Kidney tubule cell (primary cell): ENCODE measurements around the gene THADA.
"Not testable (repeated sequence)": the region's sequence is repeated elsewhere in the genome, so short reads cannot be mapped to it uniquely, and the experiment has no call there.

Experiments used
- DNase-seq: peaks from one replicate; pipeline ENCODE4 v3.0.0-alpha.2; 2018; ENCODE audit warnings: low spot score

The THADA gene, protein sequence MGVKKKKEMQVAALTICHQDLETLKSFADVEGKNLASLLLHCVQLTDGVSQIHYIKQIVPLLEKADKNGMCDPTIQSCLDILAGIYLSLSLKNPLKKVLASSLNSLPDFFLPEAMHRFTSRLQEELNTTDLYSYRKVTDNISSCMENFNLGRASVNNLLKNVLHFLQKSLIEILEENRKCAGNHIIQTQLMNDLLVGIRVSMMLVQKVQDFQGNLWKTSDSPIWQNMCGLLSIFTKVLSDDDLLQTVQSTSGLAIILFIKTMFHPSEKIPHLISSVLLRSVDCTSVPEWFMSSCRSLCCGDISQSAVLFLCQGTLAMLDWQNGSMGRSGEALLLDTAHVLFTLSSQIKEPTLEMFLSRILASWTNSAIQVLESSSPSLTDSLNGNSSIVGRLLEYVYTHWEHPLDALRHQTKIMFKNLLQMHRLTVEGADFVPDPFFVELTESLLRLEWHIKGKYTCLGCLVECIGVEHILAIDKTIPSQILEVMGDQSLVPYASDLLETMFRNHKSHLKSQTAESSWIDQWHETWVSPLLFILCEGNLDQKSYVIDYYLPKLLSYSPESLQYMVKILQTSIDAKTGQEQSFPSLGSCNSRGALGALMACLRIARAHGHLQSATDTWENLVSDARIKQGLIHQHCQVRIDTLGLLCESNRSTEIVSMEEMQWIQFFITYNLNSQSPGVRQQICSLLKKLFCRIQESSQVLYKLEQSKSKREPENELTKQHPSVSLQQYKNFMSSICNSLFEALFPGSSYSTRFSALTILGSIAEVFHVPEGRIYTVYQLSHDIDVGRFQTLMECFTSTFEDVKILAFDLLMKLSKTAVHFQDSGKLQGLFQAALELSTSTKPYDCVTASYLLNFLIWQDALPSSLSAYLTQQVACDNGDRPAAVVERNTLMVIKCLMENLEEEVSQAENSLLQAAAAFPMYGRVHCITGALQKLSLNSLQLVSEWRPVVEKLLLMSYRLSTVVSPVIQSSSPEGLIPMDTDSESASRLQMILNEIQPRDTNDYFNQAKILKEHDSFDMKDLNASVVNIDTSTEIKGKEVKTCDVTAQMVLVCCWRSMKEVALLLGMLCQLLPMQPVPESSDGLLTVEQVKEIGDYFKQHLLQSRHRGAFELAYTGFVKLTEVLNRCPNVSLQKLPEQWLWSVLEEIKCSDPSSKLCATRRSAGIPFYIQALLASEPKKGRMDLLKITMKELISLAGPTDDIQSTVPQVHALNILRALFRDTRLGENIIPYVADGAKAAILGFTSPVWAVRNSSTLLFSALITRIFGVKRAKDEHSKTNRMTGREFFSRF (N-terminal part only)

DNA sequence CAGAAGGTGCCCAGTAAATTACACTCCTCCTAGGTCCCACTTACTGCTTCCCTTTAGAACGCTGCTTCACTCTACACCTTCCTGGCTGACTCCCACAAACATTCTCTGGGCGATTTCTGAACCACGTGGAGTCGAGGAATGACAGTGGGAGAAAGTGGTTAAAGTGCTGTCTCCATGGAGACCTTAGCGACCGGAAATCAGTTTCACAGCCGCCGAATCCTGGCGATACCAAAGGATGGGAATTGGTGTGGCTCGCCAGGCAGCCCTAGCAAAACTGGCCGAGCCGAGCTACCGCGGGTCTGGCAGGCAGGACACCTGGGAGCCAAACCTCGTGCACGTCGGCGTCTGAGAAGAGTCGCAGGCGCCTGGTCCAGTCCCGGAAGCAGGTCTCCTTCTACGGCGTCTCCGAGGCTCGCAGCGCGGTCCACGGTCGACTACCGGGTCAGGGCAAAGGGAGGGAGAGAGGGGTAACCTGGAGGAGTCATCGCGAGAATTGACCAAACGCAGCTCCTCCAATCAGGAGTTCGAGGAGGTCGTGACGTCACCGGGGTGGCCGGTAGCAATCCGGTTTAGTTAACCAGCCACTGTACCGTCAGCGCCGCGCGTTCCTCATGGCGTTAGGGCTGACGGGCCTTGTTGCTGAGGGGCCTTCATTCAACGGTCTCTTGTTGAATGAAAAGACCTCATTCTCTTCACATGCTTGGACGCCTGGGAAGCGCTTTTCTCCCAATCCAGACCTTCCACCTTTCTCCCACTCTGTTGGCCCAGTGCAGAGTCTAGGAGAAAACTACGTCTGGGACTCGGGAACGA is at the start of gene THADA:
TSS of gene THADA (minus strand) at position 436 of the 810 bp plus-strand sequence. CDS start 3,646 bp downstream, outside the sequence.
- DNase-seq = peak; percentile 99

DNA sequence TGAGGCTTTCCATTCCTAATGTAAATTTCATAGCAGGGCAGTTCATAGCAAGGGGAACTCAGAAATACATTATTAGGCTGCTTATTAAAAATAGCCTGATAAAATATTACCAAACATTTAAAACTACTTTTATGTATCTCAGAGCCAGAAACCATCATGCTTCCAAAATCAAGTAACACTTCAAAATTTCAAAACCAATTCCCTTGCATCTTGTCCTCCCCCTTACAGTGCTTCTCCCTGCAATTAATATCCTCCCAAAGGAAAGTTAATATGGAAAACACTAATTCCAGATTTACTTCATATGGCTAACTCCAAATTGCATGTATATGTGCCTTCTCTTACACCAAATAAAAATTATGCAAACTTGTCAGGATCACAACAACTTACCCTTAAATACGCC is 47.8 kb upstream of the THADA start:
- DNase-seq = no peak

- no peak for DNase-seq
Observed at GRCh38 chr2:43642363-43642762, 46.5 kb upstream of the THADA start.

DNA sequence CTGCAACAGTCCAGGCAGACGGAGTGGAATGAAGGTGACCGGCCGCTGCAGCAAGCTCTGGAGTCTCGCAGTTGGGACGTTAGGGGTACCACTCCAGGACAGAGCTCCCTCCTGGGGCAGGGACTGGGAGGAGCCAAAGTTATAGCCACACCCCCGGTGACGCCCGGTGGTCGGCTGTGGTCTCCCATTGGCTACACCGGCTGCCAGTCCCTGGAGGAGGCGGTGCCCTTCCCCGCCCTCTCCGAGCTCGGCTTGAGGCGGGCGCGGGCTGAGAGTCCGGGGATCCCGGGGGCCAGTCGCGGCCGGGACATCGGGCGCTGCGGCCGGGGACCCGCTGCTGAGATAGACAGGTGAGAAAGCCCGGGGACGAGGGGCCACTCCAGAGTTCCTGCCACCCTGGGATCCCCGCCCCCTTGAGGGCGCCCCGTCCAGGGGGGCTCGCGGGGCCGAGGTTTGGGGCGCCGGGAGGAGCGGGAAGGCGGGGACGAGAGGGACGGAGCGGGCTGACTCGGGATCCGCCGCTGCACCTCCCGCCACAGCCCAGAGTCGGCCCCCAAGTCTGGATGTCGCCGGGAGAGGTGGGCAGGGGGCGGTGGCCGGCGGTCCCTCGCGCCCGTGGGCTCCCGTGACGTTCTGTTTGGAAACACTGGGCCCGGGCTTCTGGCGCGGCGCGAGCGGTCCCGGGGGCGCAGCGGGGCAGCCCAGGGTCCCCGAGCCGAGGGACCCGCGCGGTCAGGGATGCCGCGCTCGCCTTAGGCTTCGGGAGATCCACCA is 41.4 kb upstream of the THADA start, which contains the start of gene PLEKHH2:
TSS of gene PLEKHH2 (plus strand) at position 231 of the 774 bp plus-strand sequence. CDS start 7,414 bp downstream, outside the sequence.
- DNase-seq = peak; percentile 89

- no peak for DNase-seq
Observed at GRCh38 chr2:43636621-43637020, 40.8 kb upstream of the THADA start.

DNA sequence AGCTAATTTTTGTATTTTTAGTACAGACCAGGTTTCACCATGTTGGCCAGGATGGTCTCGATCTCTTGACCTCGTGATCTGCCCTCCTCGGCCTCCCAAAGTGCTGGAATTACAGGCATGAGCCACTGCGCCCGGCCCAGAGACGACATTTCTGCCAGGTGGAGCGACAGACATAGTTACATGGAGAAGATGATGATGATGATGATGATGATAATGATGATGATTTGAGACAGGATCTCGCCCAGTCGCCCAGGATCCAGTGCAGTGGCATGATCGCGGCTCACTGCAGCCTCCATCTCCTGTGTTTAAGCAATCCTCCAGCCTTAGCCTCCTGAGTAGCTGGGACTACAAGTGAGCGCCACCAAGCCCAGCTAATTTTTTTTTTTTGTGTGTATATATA is 40.3 kb upstream of the THADA start:
- DNase-seq = not testable (repeated sequence)

DNA sequence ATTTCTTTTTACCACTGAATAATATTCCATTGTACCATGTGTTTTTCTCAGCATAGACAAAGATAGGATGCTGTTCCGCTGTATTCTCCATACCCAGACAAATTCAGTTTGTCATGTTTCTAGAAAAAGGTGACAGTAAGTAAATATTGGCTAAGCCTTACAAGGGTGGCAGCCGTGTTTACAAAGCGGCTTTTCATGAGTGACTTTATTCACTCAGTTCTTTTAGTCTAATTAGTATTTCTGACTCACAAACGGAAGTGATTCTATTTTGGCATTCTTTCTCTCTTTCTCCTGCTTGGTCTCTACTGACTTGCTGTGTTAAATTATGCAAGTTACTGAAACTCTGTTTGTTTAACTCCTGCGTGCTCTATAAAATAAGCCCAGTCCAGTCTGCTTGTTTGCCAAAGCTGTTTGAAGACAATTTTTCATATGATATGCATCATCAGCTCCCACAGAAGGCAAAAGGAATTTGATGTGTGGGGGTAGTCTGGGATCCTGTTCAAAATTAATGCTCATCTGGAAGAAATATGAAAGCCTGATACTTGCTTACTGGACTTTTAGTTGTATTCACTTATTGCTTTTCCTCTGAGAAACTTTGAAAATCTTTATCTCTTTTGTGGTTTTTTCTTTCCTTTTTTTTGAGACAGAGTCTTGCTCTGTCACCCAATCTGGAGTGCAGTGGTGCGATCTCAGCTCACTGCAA is 38.9 kb upstream of the THADA start:
- peak; percentile 68 for DNase-seq

- DNase-seq = no peak
Observed at GRCh38 chr2:43631618-43632317, 35.9 kb upstream of the THADA start.

- no peak for DNase-seq
Observed at GRCh38 chr2:43622931-43623451, 27.2 kb upstream of the THADA start.

DNA sequence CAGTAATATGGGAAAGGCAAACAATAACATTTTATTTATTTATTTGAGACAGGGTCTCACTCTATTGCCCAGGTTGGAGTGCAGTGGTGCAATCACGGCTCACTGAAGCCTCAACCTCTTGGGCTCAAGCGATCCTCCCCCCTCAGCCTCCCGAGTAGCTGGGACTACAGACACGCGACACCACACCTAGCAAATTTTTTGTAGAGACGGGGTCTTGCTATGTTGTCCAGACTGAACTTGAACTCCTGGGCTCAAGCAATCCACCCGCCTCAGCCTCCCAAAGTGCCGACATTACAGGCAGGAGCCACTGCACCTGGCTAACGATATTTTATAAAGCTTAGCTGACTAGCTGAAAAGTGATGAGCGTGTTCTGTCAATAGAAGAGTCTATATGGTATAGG is 23.7 kb upstream of the THADA start:
- DNase-seq = no peak

- no peak for DNase-seq
Observed at GRCh38 chr2:43616967-43617680, 21.3 kb upstream of the THADA start.

GRCh38 chr2:43612944-43613343 is 17.1 kb upstream of the THADA start:
- DNase-seq = no peak

DNA sequence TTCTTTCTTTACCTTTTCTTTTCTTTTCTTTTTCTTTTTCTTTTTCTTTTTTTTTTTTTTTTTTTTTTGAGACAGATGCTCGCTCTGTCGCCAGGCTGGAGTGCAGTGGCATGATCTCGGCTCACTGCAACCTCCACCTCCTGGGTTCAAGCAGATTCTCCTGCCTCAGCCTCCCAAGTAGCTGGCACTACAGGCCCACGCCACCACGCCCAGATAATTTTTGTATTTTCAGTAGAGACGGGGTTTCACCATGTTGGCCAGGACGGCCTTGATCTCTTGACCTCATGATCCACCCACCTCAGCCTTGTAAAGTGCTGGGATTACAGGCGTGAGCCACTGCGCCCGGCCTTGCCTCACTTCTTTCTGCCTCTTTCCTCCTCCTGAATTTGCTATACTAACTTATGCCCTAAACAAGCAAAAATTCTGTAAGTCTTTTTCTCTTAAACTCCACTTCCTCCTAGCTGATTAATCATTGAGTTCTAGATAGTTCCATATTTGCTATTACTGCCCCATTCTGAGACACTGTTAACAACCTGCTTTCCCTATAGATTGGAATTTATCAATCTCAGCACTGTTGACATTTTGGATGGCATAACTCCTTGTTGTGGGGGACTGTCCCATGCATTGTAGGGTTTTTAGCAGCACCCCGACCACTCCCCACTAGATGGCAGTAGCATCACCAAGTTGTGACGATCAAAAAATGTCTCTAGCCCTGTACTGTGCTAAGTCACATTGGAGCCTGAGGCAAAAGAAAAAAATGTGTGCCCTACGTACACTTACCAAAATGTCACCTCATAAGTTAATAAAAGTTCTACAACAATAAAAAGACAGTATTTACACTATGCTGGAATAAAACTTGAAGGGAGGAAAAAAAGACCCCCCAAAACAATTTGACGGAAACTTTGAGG is 16.4 kb upstream of the THADA start:
- DNase-seq = peak; percentile 73

DNA sequence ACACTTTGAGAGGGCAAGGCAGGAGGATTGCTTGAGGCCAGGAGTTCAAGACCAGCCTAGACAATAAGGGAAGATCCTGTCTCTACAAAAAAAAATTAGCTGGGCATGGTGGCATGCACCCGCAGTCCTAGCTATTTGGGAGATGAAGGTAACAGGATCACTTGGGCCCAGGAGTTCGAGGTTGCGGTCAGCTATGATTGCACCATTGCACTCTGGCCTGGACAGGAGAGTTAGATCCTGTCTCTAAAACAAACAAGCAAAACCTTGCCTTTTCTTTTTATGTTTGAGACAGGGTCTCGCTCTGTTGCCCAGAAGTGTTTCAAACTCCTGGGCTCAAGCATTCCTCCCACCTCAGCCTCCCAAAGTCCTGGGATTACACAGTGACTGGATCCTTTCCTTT is 14.5 kb upstream of the THADA start:
- no peak for DNase-seq

DNA sequence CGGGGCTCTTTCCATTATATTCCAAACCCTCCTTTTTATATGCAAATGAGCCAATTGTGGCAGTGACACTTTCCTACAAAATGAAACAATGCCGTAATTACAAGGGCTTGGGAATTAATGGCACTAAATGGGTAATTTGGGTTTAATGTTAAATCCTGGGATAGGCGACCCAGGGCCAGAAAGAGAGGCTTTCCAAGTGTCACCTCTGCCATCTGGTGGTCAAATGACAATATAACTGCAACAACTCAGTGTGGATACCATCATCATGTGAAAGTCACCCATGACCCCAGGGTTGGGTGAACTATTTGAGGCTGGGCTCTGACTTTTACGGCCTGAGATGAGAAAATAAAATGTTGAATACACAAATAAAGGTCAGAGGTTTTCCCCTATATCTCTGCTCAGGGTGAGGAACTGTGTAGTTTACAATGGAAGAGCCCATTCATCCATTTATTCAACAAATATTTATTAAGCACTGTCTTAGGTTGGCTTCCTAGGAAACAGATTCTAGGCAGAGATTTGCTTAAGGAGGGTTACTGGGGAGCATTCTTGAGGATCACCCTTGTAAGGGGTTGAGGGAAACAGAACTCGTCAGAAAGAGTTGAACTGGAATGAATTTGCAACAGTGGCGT is 13.6 kb upstream of the THADA start:
- peak; percentile 44 for DNase-seq

- DNase-seq = no peak
Observed at GRCh38 chr2:43605851-43606250, 10.0 kb upstream of the THADA start.
